Liver (tissue), 3 donors: Measurements from ENCODE around the gene FCHO2.

Source experiments
- FOXA1 ChIP-seq: IDR thresholded peaks from 2 replicates; pipeline ENCODE4 v1.6.1; 2016; ENCODE audit warnings: antibody characterized with exemption
- GABPA ChIP-seq, 2 donors: IDR thresholded peaks in 1 of 2; conservative IDR thresholded peaks in 1 of 2; 2 replicates each; pipeline ENCODE4 v1.6.1; 2016; ENCODE audit warnings: antibody characterized with exemption in 2 of 2, mild to moderate bottlenecking in 1 of 2, moderate library complexity in 1 of 2
- RAD21 ChIP-seq, 2 donors: IDR thresholded peaks; 2 replicates each; pipeline ENCODE4 v1.6.1; 2016; ENCODE audit warnings: antibody characterized with exemption in 2 of 2, mild to moderate bottlenecking in 2 of 2
- RXRA ChIP-seq, 2 donors: IDR thresholded peaks; 2 replicates each; pipeline ENCODE4 v1.6.1; 2017 to 2018; ENCODE audit warnings: antibody characterized with exemption in 2 of 2, mild to moderate bottlenecking in 1 of 2
- SP1 ChIP-seq: IDR thresholded peaks from 2 replicates; pipeline ENCODE4 v1.6.1; 2018; ENCODE audit warnings: antibody characterized with exemption, mild to moderate bottlenecking
- TAF1 ChIP-seq: conservative IDR thresholded peaks from 2 replicates; pipeline ENCODE4 v1.6.1; 2016; ENCODE audit warnings: antibody characterized with exemption, mild to moderate bottlenecking
- TF ChIP-seq, protein P1 (sequence below): fragments of 150-350 bp; IDR thresholded peaks from 2 replicates; pipeline ENCODE4 v1.5.1; 2017; ENCODE audit warnings: improper control_type of control experiment, low read depth, low read length; ENCODE audit not compliant: missing input control
- TF ChIP-seq, protein P2 (sequence below): IDR thresholded peaks from 2 replicates; pipeline ENCODE4 v1.6.1; 2016; ENCODE audit warnings: antibody characterized with exemption, mild to moderate bottlenecking
- TF ChIP-seq, protein P3 (sequence below): IDR thresholded peaks from 2 replicates; pipeline ENCODE4 v1.6.1; 2016; ENCODE audit warnings: antibody characterized with exemption
- TF ChIP-seq, protein P4 (sequence below): IDR thresholded peaks from 2 replicates; pipeline ENCODE4 v1.6.1; 2016; ENCODE audit warnings: antibody characterized with exemption
- donor health status: healthy.
- donor health status: healthy.

- TF ChIP-seq, protein P1, sequence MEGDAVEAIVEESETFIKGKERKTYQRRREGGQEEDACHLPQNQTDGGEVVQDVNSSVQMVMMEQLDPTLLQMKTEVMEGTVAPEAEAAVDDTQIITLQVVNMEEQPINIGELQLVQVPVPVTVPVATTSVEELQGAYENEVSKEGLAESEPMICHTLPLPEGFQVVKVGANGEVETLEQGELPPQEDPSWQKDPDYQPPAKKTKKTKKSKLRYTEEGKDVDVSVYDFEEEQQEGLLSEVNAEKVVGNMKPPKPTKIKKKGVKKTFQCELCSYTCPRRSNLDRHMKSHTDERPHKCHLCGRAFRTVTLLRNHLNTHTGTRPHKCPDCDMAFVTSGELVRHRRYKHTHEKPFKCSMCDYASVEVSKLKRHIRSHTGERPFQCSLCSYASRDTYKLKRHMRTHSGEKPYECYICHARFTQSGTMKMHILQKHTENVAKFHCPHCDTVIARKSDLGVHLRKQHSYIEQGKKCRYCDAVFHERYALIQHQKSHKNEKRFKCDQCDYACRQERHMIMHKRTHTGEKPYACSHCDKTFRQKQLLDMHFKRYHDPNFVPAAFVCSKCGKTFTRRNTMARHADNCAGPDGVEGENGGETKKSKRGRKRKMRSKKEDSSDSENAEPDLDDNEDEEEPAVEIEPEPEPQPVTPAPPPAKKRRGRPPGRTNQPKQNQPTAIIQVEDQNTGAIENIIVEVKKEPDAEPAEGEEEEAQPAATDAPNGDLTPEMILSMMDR, result no peak
- TF ChIP-seq SP1 (no peak), RAD21 (IDR thresholded peaks at IDR 0.05) (no peak), FOXA1 (no peak), TAF1 (no peak), GABPA (IDR thresholded peaks at IDR 0.05 in 1 of 2, conservative IDR thresholded peaks at IDR 0.05 in 1 of 2) (no peak), RXRA (IDR thresholded peaks at IDR 0.05) (no peak)
- TF ChIP-seq, protein P2, sequence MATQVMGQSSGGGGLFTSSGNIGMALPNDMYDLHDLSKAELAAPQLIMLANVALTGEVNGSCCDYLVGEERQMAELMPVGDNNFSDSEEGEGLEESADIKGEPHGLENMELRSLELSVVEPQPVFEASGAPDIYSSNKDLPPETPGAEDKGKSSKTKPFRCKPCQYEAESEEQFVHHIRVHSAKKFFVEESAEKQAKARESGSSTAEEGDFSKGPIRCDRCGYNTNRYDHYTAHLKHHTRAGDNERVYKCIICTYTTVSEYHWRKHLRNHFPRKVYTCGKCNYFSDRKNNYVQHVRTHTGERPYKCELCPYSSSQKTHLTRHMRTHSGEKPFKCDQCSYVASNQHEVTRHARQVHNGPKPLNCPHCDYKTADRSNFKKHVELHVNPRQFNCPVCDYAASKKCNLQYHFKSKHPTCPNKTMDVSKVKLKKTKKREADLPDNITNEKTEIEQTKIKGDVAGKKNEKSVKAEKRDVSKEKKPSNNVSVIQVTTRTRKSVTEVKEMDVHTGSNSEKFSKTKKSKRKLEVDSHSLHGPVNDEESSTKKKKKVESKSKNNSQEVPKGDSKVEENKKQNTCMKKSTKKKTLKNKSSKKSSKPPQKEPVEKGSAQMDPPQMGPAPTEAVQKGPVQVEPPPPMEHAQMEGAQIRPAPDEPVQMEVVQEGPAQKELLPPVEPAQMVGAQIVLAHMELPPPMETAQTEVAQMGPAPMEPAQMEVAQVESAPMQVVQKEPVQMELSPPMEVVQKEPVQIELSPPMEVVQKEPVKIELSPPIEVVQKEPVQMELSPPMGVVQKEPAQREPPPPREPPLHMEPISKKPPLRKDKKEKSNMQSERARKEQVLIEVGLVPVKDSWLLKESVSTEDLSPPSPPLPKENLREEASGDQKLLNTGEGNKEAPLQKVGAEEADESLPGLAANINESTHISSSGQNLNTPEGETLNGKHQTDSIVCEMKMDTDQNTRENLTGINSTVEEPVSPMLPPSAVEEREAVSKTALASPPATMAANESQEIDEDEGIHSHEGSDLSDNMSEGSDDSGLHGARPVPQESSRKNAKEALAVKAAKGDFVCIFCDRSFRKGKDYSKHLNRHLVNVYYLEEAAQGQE, result no peak
- TF ChIP-seq, protein P3, sequence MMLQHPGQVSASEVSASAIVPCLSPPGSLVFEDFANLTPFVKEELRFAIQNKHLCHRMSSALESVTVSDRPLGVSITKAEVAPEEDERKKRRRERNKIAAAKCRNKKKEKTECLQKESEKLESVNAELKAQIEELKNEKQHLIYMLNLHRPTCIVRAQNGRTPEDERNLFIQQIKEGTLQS, result no peak
- TF ChIP-seq, protein P4, sequence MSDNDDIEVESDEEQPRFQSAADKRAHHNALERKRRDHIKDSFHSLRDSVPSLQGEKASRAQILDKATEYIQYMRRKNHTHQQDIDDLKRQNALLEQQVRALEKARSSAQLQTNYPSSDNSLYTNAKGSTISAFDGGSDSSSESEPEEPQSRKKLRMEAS, result no peak
These were observed 139.9 kb downstream of the FCHO2 start for GRCh38 chr5:73095564-73096238.
